Tibial nerve (tissue), 4 donors: Measurements from ENCODE around the gene TNNI3K.

Experiments used
- CTCF ChIP-seq, 5 experiments: fragments of 200-600 bp in 3 of 5; fragments of 450-650 bp in 2 of 5; sonication (generic) in 3 of 5; IDR thresholded peaks; one replicate each; pipeline ENCODE4 v1.5.1; 2016 to 2019; ENCODE audit warnings: antibody characterized with exemption in 5 of 5, mild to moderate bottlenecking in 3 of 5, moderate library complexity in 2 of 5
- EP300 ChIP-seq, 2 donors: sonication (generic); formaldehyde crosslinking; IDR thresholded peaks; one replicate each; pipeline ENCODE4 v1.6.1; 2017; ENCODE audit warnings: antibody characterized with exemption in 2 of 2, mild to moderate bottlenecking in 1 of 2
- POLR2A ChIP-seq, 2 donors: fragments of 450-650 bp; IDR thresholded peaks; one replicate each; pipeline ENCODE4 v1.6.1; 2017; ENCODE audit warnings: antibody characterized with exemption in 2 of 2, mild to moderate bottlenecking in 2 of 2, moderate library complexity in 2 of 2

DNA sequence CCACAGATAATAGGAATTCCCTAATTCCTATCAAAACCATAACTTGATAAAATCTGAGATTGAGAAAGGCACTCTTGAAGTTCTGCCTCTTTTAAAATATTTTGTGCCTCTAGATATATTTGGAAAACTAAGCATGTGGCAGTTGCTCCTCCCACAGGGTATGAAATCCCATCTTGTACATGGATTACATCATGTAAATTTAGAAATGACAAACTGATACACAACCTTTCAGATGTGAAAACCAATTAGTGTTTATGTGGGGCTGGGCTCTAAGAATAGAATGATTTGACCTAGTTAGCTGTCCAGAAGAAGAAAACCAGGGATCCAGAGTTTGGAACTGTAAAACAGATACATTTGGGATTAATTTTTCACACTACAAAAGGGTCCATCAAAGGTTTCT lies 261.5 kb downstream of the TNNI3K start:
- TF ChIP-seq CTCF (IDR thresholded peaks at IDR 0.05) (no peak), POLR2A (IDR thresholded peaks at IDR 0.05) (no peak), EP300 (IDR thresholded peaks at IDR 0.05) (no peak)
